HG03457 (cell line): ENCODE results near the gene MYH14.

Experiments
- ATAC-seq: cut with Tn5 transposase; IDR thresholded peaks from one replicate; pipeline ENCODE4 v1.9.1; 2021; ENCODE audit warnings: moderate number of reproducible peaks; ENCODE audit not compliant: unreplicated experiment

The MYH14 gene

GRCh38 chr19:50203281-50204080, at the start of gene MYH14:
MYH14 (plus strand) TSS chr19:50203622; CDS start chr19:50210366, 6,744 bp downstream.
- no peak for ATAC-seq

DNA sequence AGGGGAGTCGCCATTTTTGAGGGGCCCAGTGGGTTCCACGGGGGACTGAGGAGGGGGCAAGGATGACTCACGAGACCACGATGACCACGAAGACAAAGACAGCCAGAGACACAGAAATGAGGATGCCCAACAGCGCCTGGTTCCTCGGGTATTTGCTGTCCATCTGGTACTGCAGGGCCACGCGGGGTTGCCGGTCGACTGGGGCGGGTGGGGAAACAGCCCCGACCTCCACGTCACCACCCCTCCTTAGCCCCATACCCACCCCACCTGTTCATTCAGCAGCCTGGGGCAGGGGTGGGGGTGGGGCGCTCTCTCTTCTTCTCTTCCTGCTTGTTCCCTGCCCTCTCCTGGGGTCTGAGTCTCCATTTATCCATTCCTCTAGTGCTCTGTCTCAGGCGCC, 48.9 kb upstream of the MYH14 start:
- ATAC-seq, result no peak

- no peak for ATAC-seq
These were observed 47.8 kb upstream of the MYH14 start for GRCh38 chr19:50155520-50156109.

GRCh38 chr19:50158577-50158976, 44.8 kb upstream of the MYH14 start:
- no peak for ATAC-seq

DNA sequence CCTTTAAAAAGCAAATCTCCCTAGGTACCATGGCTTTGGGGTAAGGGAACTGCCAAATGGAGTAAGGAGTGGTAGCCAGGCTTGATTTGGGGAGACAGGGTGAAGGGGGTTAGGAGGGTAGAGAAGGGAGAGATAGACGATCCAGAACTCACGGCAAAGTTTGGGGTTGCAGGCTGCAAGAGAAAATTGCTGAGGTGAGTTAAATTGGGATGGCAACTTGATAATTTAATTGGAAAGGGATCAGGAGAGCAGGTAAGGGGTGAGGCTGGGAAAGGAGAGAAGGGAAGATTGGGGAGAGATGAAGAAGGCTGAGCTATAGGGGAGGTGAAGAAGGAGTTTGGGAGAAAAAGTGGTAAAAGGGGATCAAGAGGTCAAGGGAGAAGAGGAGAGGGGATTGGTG, 44.3 kb upstream of the MYH14 start:
- ATAC-seq, result no peak

GRCh38 chr19:50162988-50163387, 40.4 kb upstream of the MYH14 start, which contains the start of gene IZUMO2:
IZUMO2 (minus strand) TSS chr19:50163281; CDS start chr19:50163194, 87 bp downstream.
- ATAC-seq, result no peak

GRCh38 chr19:50167314-50167721, 36.1 kb upstream of the MYH14 start:
- ATAC-seq, result no peak

GRCh38 chr19:50171752-50172151, 31.7 kb upstream of the MYH14 start:
- no peak for ATAC-seq

GRCh38 chr19:50172726-50173125, 30.7 kb upstream of the MYH14 start:
- no peak for ATAC-seq

DNA sequence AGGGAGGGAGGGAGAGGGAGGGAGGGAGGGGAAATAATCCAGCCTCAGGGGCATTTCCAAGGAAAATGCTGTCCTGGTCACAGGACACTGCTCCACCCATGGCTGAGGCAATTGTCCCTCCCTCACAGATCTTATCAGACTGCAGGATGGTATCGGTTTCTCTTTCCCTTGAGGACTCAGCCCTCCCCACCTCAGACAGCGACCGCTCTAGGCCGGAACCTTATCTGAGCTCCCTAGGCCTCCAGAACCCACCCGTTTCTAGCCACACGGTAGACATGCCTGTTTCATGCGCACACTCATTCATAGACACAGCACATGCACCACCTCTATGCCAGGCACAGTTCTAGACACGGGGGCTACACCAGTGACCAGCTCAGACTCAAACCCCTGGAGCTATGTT, 30.3 kb upstream of the MYH14 start:
- no peak for ATAC-seq

- ATAC-seq, result no peak
These were observed 29.2 kb upstream of the MYH14 start for GRCh38 chr19:50174100-50174793.

DNA sequence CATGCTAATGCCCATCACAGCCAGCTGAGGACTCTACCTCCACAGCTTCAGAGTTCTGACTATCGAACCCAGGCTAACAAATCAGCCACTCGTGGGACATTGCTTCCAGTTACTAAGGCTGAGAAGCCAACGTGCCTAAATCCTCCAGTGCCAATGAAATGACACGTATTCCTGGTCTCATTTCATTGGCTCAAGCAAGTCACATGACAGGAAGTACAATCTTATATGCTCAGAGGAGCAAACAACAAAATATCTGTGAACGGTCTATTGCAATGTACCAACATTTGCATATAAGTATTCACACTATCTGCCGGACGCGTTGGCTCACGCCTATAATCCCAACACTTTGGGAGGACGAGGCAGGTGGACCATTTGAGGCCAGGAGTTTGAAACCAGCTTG, 27.5 kb upstream of the MYH14 start:
- ATAC-seq, result no peak

- no peak for ATAC-seq
These were observed 26.6 kb upstream of the MYH14 start for GRCh38 chr19:50176775-50177174.

DNA sequence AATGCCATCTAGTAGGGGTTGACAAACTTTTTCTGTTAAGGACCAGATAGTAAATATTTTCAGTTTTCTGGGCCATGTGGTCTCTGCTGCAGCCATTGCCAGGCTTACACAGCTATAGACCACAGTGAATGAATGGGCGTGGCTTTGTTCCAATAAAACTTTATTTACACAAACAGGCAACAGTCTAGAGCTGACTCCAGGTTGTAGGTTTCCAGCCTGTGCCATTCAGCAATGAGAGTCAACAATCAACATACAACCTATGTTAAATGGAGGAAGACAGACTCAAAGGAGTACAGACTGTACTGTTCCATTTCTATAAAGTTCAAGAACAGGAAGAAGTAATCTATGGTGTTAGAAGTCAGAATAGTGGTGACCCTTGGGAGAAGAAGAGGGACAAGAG, 25.1 kb upstream of the MYH14 start:
- no peak for ATAC-seq

GRCh38 chr19:50178859-50179537, 24.4 kb upstream of the MYH14 start:
- ATAC-seq, result no peak

GRCh38 chr19:50181121-50181520, 22.3 kb upstream of the MYH14 start:
- no peak for ATAC-seq

- no peak for ATAC-seq
These were observed 19.2 kb upstream of the MYH14 start for GRCh38 chr19:50184196-50184595.

DNA sequence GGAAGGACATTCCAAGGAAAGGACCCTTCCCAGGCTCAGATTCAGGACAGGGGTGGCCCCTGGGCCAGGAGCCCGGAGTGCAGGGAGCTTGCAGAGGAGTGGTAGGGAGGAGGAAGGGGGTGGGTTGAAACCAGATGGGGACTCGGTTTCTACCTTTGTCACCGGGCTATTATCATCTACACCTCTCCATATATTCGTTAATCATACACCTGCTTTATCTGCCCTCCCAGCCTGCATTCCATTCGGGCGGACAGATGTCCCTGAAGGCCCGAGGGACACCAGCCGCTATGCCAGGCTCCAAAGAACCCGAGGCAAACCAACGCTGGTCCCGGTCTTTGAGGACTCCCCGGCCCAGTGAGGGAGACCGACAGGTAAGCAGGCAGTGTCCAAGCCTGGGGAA, 15.5 kb upstream of the MYH14 start:
- no peak for ATAC-seq

DNA sequence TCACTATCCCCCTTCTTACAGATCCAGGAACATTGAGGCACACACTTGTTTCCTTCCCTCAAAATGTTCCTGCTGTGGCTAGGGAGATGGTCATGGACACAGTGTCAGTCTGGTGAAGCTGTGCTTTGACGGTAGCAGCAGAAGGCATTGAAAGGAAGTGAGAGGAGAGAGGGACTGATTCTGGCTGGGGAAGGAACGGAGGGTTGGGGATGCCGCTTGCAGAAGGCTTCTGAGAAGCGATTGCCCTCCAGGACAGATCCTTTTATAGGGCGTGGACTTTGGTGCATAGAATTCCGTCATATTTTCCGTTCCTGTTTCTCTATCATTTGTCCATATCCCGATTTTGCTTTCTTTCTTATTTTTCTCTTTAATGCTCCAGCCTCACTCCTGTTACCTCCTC, 14.1 kb upstream of the MYH14 start:
- ATAC-seq, result no peak

DNA sequence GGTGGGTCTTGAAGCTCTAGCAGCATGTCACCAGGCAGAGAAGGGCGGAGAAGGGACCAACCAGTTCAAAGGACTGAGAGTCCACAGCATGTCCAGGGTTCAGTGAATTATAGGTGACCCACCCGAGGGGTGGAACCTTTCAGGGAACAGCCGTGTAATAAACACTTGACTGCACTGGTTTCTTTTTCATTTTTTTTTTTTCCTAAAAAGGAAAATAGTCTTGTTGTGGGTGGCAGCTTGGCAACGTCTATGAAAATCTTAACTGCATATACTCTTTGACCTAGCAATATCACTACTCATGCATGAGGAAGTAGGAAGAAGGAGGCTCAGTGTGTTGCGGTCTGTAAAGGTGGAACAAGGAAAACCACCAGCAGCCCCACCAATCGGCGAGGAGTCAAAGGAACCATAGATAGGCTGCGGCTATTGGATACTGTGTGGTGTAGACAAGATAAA, 13.0 kb upstream of the MYH14 start:
- no peak for ATAC-seq

DNA sequence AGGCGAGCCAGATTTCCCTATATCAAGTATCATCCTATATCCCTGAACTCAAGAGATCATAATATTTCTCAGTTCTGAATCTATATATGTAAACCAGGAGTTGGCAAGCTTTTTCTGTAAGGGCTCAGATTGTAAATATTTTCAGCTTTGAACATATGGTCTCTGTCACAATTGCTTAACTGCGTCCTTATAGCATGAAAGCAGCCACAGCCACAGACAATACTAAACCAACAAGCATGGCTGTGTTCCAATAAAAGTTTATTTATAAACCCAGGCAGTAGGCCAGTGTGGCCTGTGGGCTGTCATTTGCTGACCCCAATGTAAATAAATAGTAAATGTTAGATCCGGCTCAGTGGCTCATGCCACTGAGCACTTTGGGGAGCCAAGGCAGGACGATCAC, 12.2 kb upstream of the MYH14 start:
- ATAC-seq, result no peak
